Measurements from ENCODE around the gene SLC25A12.

- TF ChIP-seq POLR2A (IDR thresholded peaks at IDR 0.05): no peak
- no peak for TF ChIP-seq CTCF (IDR thresholded peaks at IDR 0.05)
Measured at GRCh38 chr2:171830039-171830438, 64.0 kb downstream of the SLC25A12 start.

Measured in adrenal gland (tissue), 5 donors.